ENCODE measurements around the gene MTREX. TPM values are rescaled to one million over a fixed set of nuclear protein-coding genes. Genes with fewer than 3 reads are reported as not detected.

The MTREX gene
- polyA plus RNA-seq, 2 of the 4 experiments (the other 2 are of a cell fraction) = 74.8 to 99.8 TPM

GRCh38 chr5:55278778-55279177 is 29.0 kb upstream of the MTREX start:
- ATAC-seq = no peak
- FAIRE-seq = no peak
- no peak overlapping the region for H3K27ac ChIP-seq
- H3K9me3 ChIP-seq = no peaks in the 10 kb centered on the region
- TF ChIP-seq, protein P1, sequence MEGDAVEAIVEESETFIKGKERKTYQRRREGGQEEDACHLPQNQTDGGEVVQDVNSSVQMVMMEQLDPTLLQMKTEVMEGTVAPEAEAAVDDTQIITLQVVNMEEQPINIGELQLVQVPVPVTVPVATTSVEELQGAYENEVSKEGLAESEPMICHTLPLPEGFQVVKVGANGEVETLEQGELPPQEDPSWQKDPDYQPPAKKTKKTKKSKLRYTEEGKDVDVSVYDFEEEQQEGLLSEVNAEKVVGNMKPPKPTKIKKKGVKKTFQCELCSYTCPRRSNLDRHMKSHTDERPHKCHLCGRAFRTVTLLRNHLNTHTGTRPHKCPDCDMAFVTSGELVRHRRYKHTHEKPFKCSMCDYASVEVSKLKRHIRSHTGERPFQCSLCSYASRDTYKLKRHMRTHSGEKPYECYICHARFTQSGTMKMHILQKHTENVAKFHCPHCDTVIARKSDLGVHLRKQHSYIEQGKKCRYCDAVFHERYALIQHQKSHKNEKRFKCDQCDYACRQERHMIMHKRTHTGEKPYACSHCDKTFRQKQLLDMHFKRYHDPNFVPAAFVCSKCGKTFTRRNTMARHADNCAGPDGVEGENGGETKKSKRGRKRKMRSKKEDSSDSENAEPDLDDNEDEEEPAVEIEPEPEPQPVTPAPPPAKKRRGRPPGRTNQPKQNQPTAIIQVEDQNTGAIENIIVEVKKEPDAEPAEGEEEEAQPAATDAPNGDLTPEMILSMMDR (IDR thresholded peaks at IDR 0.05) = no peak
- TF ChIP-seq, protein P2, sequence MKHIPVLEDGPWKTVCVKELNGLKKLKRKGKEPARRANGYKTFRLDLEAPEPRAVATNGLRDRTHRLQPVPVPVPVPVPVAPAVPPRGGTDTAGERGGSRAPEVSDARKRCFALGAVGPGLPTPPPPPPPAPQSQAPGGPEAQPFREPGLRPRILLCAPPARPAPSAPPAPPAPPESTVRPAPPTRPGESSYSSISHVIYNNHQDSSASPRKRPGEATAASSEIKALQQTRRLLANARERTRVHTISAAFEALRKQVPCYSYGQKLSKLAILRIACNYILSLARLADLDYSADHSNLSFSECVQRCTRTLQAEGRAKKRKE (CRISPR knock-in tag; IDR thresholded peaks at IDR 0.05; ENCODE audit: low read depth) = no peak
- TF ChIP-seq JUN (IDR thresholded peaks at IDR 0.05) = no peak
- no peak for TF ChIP-seq POLR2AphosphoS2 (conservative IDR thresholded peaks at IDR 0.05; ENCODE audit: low read length)
- TF ChIP-seq ZC3H11A (IDR thresholded peaks at IDR 0.05) = no peak
- TF ChIP-seq SREBF2 (IDR thresholded peaks at IDR 0.05) = no peak
- TF ChIP-seq HMGXB4 (CRISPR knock-in tag; IDR thresholded peaks at IDR 0.05; ENCODE audit: borderline replicate concordance) = no peak
- TF ChIP-seq EP300 (IDR thresholded peaks at IDR 0.05) = no peak
- TF ChIP-seq FOSB (CRISPR knock-in tag; IDR thresholded peaks at IDR 0.05) = no peak
- TF ChIP-seq, protein P3, sequence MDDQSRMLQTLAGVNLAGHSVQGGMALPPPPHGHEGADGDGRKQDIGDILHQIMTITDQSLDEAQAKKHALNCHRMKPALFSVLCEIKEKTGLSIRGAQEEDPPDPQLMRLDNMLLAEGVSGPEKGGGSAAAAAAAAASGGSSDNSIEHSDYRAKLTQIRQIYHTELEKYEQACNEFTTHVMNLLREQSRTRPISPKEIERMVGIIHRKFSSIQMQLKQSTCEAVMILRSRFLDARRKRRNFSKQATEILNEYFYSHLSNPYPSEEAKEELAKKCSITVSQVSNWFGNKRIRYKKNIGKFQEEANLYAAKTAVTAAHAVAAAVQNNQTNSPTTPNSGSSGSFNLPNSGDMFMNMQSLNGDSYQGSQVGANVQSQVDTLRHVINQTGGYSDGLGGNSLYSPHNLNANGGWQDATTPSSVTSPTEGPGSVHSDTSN (IDR thresholded peaks at IDR 0.05) = no peak
- TF ChIP-seq BHLHE40 (IDR thresholded peaks at IDR 0.05; ENCODE audit: low read depth, low read length) = no peak
- TF ChIP-seq SMC3 (IDR thresholded peaks at IDR 0.05) = no peak
- no peak for TF ChIP-seq RCOR1 (IDR thresholded peaks at IDR 0.05; ENCODE audit: low read depth, low read length)
- TF ChIP-seq ZSCAN20 (CRISPR knock-in tag; IDR thresholded peaks at IDR 0.05) = no peak
- ChIA-PET CTCF (no interaction called here), POLR2A (no interaction called here)
- WGBS (ENCODE audit: missing lambda C conversion rate) = 93% methylated on average over 4 of the region's 4 CpGs
- no peak overlapping the region for H3K4me2 ChIP-seq
- H3K4me1 ChIP-seq = no peaks in the 10 kb centered on the region
- no peak for DNase-seq (ENCODE audit: low read depth in 1 of 2, low spot score in 1 of 2)
- H3K4me3 ChIP-seq = no peak overlapping the region

DNA sequence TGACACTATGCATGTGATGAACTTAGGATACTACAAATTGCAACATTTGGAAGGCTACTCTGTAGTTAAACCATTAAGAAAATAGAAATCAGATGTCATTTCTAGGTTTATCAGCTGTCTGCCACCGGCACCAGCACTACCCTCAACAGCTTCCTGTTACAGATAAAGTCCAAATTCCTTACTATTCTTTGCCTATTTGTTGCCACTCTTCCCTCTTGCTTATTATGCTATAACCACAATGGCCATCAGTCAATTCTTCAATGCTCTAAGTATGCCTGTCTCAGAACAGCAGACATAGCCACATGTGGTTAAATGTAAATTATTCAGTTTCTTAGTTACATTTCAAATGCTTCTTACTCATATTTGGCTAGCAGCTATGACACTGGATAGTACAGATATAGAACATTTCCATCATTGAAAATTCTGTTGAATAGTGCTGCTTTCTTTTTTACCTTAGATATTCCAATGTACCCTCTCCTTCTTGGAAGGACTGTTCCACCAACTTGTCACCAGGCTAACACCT is 21.3 kb upstream of the MTREX start:
- POLR2A ChIA-PET = no interaction called here
- H3K4me1 ChIP-seq = no peaks in the 10 kb centered on the region
- H3K27ac ChIP-seq = no peak overlapping the region
- CTCF ChIA-PET = interaction anchor here (0.8 to 1.3 kb wide), 2 partner anchors 21 to 60 kb away, joined by 3 to 4 read pairs; partner anchors contain the start of gene DHX29
- H3K4me3 ChIP-seq = no peak overlapping the region
- H3K9me3 ChIP-seq = no peaks in the 10 kb centered on the region
- WGBS (ENCODE audit: missing lambda C conversion rate) = 97% methylated on average over 1 of the region's 1 CpG
- H3K4me2 ChIP-seq = no peak overlapping the region
- ATAC-seq (no peak), FAIRE-seq (peak; percentile 63), DNase-seq (ENCODE audit: low read depth in 1 of 2, low spot score in 1 of 2) (no peak)
- TF ChIP-seq FOSL2 (IDR thresholded peaks at IDR 0.05) = no peak
- no peak for TF ChIP-seq FOSL2 (CRISPR knock-in tag; IDR thresholded peaks at IDR 0.05)
- TF ChIP-seq SREBF2 (IDR thresholded peaks at IDR 0.05) = no peak
- TF ChIP-seq, protein P1 (IDR thresholded peaks at IDR 0.05) = no peak
- TF ChIP-seq CHD2 (IDR thresholded peaks at IDR 0.05; ENCODE audit: low read length, partially characterized antibody) = no peak
- no peak for TF ChIP-seq TP53 (CRISPR knock-in tag; IDR thresholded peaks at IDR 0.05)
- TF ChIP-seq RCOR1 (IDR thresholded peaks at IDR 0.05; ENCODE audit: low read depth, low read length) = no peak
- TF ChIP-seq MAFK (IDR thresholded peaks at IDR 0.05; ENCODE audit: partially characterized antibody) = no peak
- no peak for TF ChIP-seq SMC3 (IDR thresholded peaks at IDR 0.05)
- no peak for TF ChIP-seq EP300 (IDR thresholded peaks at IDR 0.05)
- no peak for TF ChIP-seq NPAS2 (CRISPR knock-in tag; IDR thresholded peaks at IDR 0.05; ENCODE audit: borderline replicate concordance)
- TF ChIP-seq CBX8 (IDR thresholded peaks at IDR 0.05) = no peak
- TF ChIP-seq FOXS1 (CRISPR knock-in tag; IDR thresholded peaks at IDR 0.05) = no peak
- TF ChIP-seq HMGXB4 (CRISPR knock-in tag; IDR thresholded peaks at IDR 0.05; ENCODE audit: borderline replicate concordance) = no peak
- TF ChIP-seq USF2 (IDR thresholded peaks at IDR 0.05) = no peak
- TF ChIP-seq HOXA7 (CRISPR knock-in tag; IDR thresholded peaks at IDR 0.05) = no peak
- TF ChIP-seq KDM1A (IDR thresholded peaks at IDR 0.05; ENCODE audit: low read depth) = no peak
- no peak for TF ChIP-seq ZNF302 (CRISPR knock-in tag; IDR thresholded peaks at IDR 0.05)
- no peak for TF ChIP-seq ZSCAN20 (CRISPR knock-in tag; IDR thresholded peaks at IDR 0.05)
